Activated CD8-positive, alpha-beta memory T cell treated with anti-CD3 and anti-CD28 coated beads for 36 hours (primary cell): Measurements from ENCODE around the gene LNPEP. TPM values are rescaled to one million over a fixed set of nuclear protein-coding genes. Genes with fewer than 3 reads are reported as not detected.
"Not testable (repeated sequence)": the region's sequence is repeated elsewhere in the genome, so short reads cannot be mapped to it uniquely, and the experiment has no call there.

Experiments used
- CTCF ChIA-PET: fragments of 350-600 bp; sonication (Branson Sonifier 250); formaldehyde crosslinking; loops from one replicate; lab custom pipeline; 2021; ENCODE audit warnings: antibody characterized with exemption; lab: Charles Lee
- POLR2A ChIA-PET: fragments of 350-600 bp; sonication (Branson Sonifier 250); formaldehyde crosslinking; loops from one replicate; lab custom pipeline; 2021; ENCODE audit warnings: antibody characterized with exemption; lab: Charles Lee
- total RNA-seq, 2 experiments: library from RNA; stranded (reverse); gene quantifications; one replicate each; pipeline ENCODE4 v1.2.3, GENCODE V29; 2021

LNPEP gene
- total RNA-seq, 2 experiments from 2014 or later = 37.6 to 38.6 TPM

DNA sequence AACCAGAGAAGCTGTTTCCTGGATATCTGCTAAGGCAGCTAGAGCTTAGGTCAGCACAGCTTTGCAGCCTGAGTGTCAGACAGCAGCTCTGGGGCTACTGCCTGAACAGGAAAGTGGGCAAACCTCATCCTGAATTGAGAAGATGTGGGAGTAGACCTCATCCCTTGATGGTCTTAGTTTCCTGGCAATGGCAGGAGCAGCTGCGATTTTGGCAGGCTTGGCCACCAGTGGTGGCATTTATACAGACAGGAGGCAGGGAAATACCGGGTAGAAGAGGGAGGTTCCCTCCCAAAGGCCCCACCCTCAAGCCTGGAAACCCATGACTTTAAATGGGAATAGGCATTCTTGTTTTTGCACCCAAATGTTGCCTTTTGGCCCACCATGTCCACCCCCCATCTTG is 136.8 kb downstream of the LNPEP start:
- ChIA-PET POLR2A (no interaction called here), CTCF (no interaction called here)

DNA sequence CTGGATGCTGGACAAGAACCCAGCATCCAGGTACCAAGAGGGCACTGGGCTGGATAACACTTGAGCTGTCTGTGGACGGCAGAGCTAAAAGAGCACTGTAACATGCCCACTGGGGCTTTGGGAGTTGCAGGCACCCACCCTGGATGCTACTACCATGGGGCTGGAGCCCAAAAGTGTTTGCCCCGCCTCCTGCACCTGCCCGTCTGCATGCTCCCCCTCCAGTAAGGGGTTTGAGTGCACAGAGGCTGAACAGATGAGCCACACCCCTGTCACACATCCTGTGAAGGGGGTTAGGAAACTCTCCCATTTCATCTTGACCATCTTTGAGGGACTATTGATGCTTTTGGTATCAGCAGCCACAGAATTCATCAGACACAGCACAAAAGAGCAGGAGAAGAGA is 137.5 kb downstream of the LNPEP start:
- ChIA-PET POLR2A (no interaction called here), CTCF (no interaction called here)

DNA sequence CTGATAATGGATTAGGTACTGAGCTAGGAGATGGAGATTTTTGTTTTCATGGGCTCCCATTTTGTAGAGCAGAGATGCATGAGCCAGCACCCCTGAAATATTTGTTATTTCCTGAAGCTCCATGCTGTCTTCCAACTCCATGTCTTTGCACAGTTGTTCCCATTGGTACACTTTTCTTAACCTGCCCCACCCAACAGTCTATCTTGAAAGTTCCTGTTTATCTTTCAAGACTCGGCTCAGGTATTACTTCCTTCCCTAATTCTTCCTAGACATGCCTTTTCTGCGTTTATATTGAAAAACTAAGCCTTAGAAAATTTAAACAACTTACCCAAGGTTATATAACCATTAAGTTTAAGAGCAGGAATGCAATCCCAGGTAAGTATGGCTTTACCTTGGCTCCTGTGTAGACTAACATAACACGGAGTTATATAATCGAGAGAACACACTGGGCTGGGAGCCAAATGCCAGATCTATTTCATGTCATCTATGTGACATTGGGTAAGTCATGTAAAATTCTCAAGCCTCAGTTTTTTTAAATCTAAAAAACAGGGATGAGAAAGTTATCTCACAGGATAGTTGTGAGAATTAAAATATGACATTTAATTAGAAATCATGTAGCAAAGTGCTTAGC is 139.1 kb downstream of the LNPEP start:
- POLR2A ChIA-PET = no interaction called here
- CTCF ChIA-PET = interaction anchor here (0.7 kb wide), 1 partner anchor 12 kb away, joined by 6 read pairs; no protein-coding TSS in a partner anchor

DNA sequence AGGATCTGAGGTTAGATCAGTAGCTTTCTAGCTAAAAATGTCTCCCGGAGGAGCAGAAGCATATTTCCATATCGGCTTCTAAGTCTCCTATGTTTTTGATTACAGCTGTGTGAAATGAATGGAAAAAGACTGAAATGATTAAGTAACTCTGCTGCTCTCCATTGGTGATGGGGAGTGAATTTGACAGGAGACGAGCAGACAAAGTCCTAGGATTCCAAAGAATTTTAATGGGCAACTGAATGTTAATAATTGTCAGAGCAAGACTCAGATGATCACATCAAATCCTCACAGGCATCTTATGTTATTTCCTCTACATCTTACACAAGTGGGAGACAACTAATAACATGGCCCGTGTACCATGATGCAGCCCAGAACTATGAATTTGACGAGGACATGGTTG is 139.8 kb downstream of the LNPEP start:
- CTCF ChIA-PET = no interaction called here
- POLR2A ChIA-PET = no interaction called here

DNA sequence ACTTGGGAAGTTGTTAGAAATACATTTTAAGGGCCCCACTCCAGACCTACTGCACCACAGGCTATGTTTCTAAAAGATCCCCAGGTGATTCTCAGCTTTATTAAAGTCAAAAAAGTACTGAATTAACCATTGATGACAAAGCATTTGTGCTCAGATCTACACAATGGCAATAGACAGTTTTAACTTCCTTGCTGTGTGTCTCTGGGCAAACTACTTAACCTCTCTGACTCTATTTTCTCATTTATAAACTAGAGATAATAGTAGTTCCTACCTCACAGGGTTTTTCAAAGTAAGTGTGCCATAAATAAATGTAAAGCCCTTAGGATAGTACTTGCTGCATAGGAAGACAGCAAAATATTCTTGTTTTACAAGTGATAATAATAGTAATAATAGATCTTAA is 140.2 kb downstream of the LNPEP start:
- POLR2A ChIA-PET = no interaction called here
- CTCF ChIA-PET = no interaction called here

DNA sequence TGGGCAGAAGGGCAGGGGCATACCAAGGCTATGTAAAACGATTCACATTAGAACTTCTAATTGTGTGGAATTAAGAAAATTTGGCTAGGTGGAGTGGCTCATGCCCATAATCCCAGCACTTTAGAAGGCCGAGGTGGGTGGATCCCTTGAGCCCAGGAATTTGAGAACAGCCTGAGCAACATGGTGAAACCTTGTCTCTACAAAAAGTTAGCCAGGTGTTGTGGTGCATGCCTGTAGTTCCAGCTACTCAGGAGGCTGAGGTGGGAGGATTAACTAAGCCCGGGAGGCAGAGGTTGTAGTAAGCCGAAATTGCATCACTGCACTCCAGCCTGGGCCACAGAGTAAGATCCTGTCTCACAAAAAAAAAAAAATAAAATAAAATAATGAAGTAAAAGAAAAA is 141.4 kb downstream of the LNPEP start:
- POLR2A ChIA-PET = no interaction called here

DNA sequence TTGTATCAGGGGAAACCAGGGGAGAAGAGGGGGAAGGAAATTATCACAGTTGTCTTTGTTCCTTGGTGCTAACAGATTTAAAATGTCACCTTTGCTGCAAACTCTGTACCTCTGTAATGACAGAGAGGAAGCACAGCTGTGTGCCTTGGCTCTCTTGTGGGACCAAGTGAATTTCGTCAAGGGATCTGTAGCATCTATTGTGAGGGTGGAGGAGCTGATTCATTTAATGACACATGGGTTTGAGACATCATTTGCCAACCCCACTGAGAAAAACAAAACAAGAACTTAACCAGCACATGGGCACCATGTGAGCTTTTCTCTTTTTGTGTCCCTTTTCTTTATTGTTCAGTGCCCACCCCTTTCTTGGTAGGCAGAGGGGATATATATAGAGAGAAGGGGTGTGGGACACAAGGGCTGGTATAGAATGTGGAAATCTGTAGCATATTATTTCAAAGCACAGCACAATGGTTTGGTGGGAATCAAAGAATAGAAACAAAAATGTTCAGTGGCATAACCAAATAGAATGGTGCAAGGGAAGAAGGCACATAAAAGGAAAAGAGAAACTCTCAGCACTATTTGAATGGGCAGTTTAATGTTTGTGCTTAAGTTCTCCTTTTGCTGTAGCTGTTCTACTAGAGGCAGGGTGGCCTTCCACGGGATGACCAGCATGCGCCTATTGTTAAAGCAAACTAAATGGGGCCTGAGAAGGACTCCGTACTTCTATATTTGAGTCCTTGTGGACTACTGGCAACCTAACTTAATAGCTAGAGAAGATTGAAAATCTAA is 143.3 kb downstream of the LNPEP start:
- POLR2A ChIA-PET = interaction anchor here (0.5 kb wide), 1 partner anchor 333 kb away, joined by 3 read pairs; no protein-coding TSS in a partner anchor
- CTCF ChIA-PET = no interaction called here

More for the DNA sequence above, 141.4 kb downstream of the LNPEP start:
- CTCF ChIA-PET = no interaction called here

DNA sequence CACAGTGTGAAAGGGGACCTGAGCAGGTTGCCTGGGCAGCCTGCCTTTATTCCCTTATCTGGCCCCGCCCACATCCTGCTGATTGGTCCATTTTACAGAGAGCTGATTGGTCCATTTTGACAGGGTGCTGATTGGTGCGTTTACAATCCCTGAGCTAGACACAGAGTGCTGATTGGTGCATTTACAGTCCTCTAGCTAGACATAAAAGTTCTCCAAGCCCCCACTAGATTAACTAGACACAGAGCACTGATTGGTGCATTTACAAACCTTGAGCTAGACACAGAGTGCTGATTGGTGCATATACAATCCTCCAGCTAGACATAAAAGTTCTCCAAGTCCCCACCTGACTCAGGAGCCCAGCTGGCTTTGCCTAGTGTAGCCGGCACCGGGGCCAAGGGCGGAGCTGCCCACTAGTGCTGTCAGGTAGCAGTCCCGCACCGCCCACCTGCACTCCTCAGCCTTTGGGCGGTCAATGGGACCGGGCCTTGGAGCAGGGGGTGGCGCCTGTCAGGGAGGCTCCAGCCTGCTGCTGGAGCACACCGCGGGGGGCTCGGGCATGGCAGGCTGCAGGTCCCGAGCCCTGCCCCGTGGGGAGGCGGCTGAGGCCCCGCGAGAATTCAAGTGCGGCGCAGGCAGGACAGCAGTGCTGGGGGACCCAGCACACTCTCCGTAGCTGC is 149.0 kb downstream of the LNPEP start:
- CTCF ChIA-PET, POLR2A ChIA-PET: not testable (repeated sequence)

DNA sequence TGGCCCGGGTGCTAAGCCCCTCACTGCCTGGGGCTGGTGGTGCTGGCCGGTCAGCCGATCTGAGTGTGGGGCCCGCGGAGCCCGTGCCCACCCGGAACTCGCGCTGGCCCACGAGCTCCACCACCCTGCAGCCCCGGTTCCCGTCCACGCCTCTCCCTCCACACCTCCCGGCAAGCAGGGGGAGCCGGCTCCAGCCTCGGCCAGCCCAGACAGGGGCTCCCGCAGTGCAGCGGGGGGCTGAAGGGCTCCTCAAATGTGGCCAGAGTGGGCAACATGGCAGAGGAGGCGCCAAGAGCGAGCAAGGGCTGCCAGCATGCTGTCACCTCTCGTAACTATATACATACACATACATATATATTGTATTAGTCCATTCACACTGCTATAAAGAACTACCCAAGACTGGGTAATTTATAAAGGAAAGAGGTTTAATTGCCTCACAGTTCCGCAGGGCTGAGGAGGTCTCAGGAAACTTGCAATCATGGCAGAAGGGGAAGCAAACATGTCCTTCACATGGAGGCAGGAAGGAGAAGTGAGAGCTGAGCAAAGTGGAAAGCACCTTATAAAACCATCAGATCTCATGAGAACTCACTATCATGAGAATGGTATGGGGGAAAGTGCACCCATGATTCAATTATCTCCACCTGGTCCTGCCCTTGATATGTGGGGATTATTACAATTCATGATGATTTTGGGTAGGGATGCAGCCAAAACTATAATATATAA is 149.7 kb downstream of the LNPEP start:
- ChIA-PET CTCF (interaction anchor here (0.6 kb wide), 1 partner anchor 169 kb away, joined by 3 read pairs; no protein-coding TSS in a partner anchor), POLR2A (no interaction called here)

Other genes with a start within 250 kb of the LNPEP start
- gene ERAP1, start 128.1 kb upstream of the LNPEP start, total RNA-seq = 100 to 1,000 TPM in 1 of 2 experiments, 10 to 100 TPM in 1; 99.1 to 101 TPM
- gene ERAP2, start 59.6 kb upstream of the LNPEP start, total RNA-seq = 10 to 100 TPM; 32.0 to 37.8 TPM
- gene LIX1, start 206.5 kb downstream of the LNPEP start, total RNA-seq = not detected
- 10 to 100 TPM; 40.0 to 44.4 TPM for gene RIOK2, start 247.2 kb downstream of the LNPEP start, total RNA-seq